ENCODE measurements around the gene POLR1A.

GRCh38 chr2:85988175-85988913 is 117.3 kb downstream of the POLR1A start:
- TF ChIP-seq, protein P1, sequence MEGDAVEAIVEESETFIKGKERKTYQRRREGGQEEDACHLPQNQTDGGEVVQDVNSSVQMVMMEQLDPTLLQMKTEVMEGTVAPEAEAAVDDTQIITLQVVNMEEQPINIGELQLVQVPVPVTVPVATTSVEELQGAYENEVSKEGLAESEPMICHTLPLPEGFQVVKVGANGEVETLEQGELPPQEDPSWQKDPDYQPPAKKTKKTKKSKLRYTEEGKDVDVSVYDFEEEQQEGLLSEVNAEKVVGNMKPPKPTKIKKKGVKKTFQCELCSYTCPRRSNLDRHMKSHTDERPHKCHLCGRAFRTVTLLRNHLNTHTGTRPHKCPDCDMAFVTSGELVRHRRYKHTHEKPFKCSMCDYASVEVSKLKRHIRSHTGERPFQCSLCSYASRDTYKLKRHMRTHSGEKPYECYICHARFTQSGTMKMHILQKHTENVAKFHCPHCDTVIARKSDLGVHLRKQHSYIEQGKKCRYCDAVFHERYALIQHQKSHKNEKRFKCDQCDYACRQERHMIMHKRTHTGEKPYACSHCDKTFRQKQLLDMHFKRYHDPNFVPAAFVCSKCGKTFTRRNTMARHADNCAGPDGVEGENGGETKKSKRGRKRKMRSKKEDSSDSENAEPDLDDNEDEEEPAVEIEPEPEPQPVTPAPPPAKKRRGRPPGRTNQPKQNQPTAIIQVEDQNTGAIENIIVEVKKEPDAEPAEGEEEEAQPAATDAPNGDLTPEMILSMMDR (IDR thresholded peaks at IDR 0.05; ENCODE audit: poor library complexity), result no peak
- no peak for TF ChIP-seq EZH2phosphoT487 (IDR thresholded peaks at IDR 0.05; ENCODE audit: low read depth, severe bottlenecking, unreplicated experiment)
- no peak for TF ChIP-seq EZH2 (IDR thresholded peaks at IDR 0.05; ENCODE audit: borderline replicate concordance)
